Body of pancreas (tissue), 4 donors: ENCODE measurements around the gene ANKRD11. TPM values are rescaled to one million over a fixed set of nuclear protein-coding genes. Genes with fewer than 3 reads are reported as not detected.
"Not testable (repeated sequence)": the region's sequence is repeated elsewhere in the genome, so short reads cannot be mapped to it uniquely, and the experiment has no call there.

ENCODE experiments used
- ATAC-seq: fragments of 150-250 bp; one replicate; pipeline ENCODE4 v1.9.1; 2016
- DNase-seq, 4 donors: peaks; one replicate each; pipeline ENCODE4 v3.0.0-alpha.2; 2019
- H3K27ac ChIP-seq, 4 donors: fragments of 200-600 bp; sonication (generic); 1 replicate in 3 of 4; 2 replicates in 1 of 4; pipeline versions ENCODE4 v1.5.1 to v1.6.1; 2016 to 2019; ENCODE audit warnings: mild to moderate bottlenecking in 1 of 4, mixed read lengths in 1 of 4, moderate library complexity in 1 of 4
- H3K27me3 ChIP-seq, 2 donors: fragments of 200-600 bp; sonication (generic); one replicate each; pipeline ENCODE4 v1.6.0; 2016; ENCODE audit warnings: mild to moderate bottlenecking in 1 of 2
- H3K36me3 ChIP-seq, 2 donors: fragments of 200-600 bp; sonication (generic); replicated peaks in 1 of 2; 2 replicates each; pipeline ENCODE4 v1.5.1; 2016; ENCODE audit warnings: low read depth in 2 of 2; ENCODE audit not compliant: insufficient read depth in 1 of 2
- H3K4me1 ChIP-seq: fragments of 200-600 bp; sonication (generic); one replicate; pipeline ENCODE4 v1.6.0; 2016
- H3K4me3 ChIP-seq, 2 donors: fragments of 200-600 bp; sonication (generic); 1 replicate in 1 of 2; 2 replicates in 1 of 2; pipeline ENCODE4 v1.5.1; 2016 to 2019
- H3K9me3 ChIP-seq, 3 donors: fragments of 200-600 bp; sonication (generic); 1 replicate in 2 of 3; 2 replicates in 1 of 3; pipeline ENCODE4 v1.5.1; 2016
- CTCF ChIP-seq, 7 experiments: fragments of 450-650 bp in 4 of 7; fragments of 200-600 bp in 3 of 7; sonication (generic) in 3 of 7; IDR thresholded peaks; one replicate each; pipeline ENCODE4 v1.5.1; 2016 to 2019; ENCODE audit warnings: antibody characterized with exemption in 7 of 7
- POLR2A ChIP-seq, 3 donors: fragments of 450-650 bp; IDR thresholded peaks; one replicate each; pipeline ENCODE4 v1.6.1; 2016; ENCODE audit warnings: antibody characterized with exemption in 3 of 3, mild to moderate bottlenecking in 2 of 3
- WGBS, 2 donors: methylation state at CpG; one replicate each; pipeline ENCODE4 v1.1.5; 2017; 5-methylcytosine and 5-hydroxymethylcytosine counted together
- intact Hi-C: fragments of 100-400 bp; cut with DNase I; formaldehyde crosslinking; loops from one replicate; pipeline ENCODE4 v1.15.1; 2023
- total RNA-seq, 2 donors: library from RNA; depleted of rRNA; stranded (reverse); fragments of >200 nt; gene quantifications; one replicate each; pipeline ENCODE4 v1.1.0, GENCODE V29; 2016

The ANKRD11 gene
- total RNA-seq, 2 donors from 2014 or later, result 52.1 to 97.9 TPM

DNA sequence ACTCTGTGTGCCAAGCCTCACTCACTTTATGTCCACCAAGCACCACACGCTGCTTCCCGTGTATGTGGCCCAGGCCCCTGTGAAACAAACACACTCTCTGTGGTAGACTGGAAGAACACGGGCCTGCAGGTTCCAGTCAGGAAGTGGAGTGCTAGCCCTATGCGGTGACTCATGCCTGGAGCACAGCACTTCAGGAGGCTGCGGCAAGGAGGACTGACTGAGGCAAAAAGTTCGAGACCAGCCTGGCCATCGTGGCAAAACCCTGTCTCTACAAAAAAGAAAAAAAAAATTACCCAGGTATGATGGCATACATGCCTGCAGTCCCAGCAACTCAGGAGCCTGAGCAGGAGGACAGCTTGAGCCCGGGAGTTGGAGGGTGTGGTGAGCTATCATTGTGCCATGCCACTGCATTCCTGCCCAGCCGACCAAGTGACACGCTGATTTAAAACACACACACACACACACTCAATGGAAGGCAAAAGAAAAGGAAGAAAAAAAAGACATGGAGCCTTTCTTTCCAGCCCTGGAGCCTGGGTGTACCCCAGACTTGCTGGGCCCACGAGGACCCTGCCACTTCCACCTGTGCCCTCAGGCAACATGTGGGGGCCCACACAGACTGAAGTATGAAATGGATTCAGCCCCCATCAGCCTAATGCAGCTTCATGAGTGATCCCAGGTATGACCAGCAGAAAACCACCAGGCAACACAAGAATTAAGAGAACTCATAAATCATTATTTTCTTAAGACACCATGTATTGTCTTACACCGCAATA is 126.6 kb downstream of the ANKRD11 start:
- ATAC-seq (peak; percentile 56), DNase-seq (peak; percentile 47 to 66 (median 60))
- Histone ChIP-seq H3K4me1 (peaks cover 72% of the 10 kb centered on the region), H3K27me3 (no peaks in the 10 kb centered on the region), H3K27ac (peak overlapping the region; percentile 31 to 70 (median 50)), H3K9me3 (no peaks in the 10 kb centered on the region), H3K4me3 (no peak overlapping the region), H3K36me3 (no peaks in the 10 kb centered on the region)
- intact Hi-C loops, result no loop called here
- 24 to 33% methylated on average over 11 to 12 of the region's 12 CpGs for WGBS, 2 donors
- TF ChIP-seq CTCF (IDR thresholded peaks at IDR 0.05) (no peak), POLR2A (IDR thresholded peaks at IDR 0.05) (no peak)

DNA sequence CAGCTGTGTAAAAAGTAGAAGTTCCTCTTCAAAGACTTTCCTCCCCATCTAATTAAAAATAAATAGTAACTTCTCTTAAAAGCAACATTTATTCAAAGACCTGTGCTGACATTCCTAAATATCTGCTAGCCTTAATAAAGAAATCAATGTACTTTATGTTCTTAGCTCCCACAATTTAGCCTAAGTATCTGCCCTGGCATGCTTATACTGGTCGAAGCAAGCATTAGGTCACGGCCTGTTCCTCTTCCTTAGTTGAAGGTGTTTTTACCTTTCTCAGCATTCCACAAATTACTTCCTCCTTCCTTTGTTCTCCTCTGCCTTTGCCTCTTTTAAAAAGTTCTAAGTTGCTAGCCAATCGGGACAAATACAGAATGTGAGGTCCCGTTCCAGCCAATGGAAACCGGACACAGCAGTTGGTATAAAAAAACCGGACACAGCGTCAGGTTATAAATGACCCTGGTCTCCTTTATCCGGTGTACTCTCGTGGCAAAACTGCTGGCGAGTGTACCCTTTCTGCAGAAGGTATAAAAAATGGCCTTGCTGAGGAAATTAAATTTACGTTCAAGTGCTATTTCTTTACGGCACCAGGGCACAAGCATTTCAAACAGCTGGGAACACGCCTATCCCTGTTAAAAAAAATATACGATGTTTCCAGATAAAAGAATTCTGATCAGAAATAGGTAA is 127.7 kb downstream of the ANKRD11 start:
- peak overlapping the region in 2 of 4 donors; percentile 46 to 70 for H3K27ac ChIP-seq
- ATAC-seq, H3K36me3 ChIP-seq, DNase-seq, H3K9me3 ChIP-seq, H3K27me3 ChIP-seq, H3K4me3 ChIP-seq, intact Hi-C loops: not testable (repeated sequence)
- peaks cover 72% of the 10 kb centered on the region for H3K4me1 ChIP-seq
- WGBS, 2 donors, result 68% methylated on average over 10 to 11 of the region's 14 CpGs

DNA sequence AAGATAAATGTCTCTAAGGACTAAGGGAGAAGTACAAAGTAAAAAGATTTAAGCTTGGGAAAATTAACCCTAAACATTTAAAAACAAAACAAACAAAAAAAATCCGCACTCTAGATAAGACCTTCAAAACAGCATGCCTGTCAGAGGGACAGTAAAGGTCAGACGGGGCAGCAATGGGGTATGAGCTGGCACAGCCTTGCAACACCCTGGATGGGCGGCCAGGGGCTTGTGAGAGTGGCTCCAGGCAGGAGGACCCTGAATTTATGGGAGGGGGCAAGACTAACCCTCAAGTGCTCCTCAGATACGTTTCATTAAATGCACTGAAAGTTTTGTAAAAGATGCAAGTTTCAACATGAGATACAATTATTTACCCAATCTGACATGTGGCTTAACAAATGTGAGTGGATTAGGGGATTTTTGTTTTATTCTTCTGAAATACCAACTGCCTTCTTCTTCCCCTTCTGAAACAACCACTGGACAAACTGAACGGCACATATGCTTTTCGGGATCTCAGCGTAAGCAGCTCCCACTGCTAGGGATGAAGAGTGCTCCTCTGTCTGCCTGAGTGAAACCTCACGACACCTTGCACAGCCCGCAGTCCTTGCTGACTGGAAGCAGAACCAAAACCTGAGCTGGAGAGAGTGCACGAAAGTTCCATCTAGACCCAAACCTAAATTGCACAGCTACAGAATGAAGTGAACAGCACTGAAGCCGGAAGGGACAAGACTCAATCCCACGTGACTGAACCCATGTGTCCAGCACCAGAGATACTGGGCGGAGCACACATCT is 128.4 kb downstream of the ANKRD11 start:
- Histone ChIP-seq H3K4me3 (no peak overlapping the region), H3K4me1 (peaks cover 77% of the 10 kb centered on the region), H3K36me3 (no peaks in the 10 kb centered on the region), H3K27me3 (no peaks in the 10 kb centered on the region), H3K9me3 (no peaks in the 10 kb centered on the region), H3K27ac (peak overlapping the region in 2 of 4 donors; percentile 46 to 70)
- DNase-seq (peak in 1 of 4 donors; percentile 35), ATAC-seq (no peak)
- intact Hi-C loops, result no loop called here
- WGBS, 2 donors, result 53 to 56% methylated on average over 12 to 13 of the region's 13 CpGs
- TF ChIP-seq CTCF (IDR thresholded peaks at IDR 0.05) (no peak), POLR2A (IDR thresholded peaks at IDR 0.05) (no peak)

GRCh38 chr16:89360760-89361435 is 129.5 kb downstream of the ANKRD11 start:
- 43 to 59% methylated on average over 10 to 11 of the region's 12 CpGs for WGBS, 2 donors
- no peaks in the 10 kb centered on the region for H3K36me3 ChIP-seq
- no peaks in the 10 kb centered on the region for H3K27me3 ChIP-seq
- ATAC-seq, result no peak
- H3K4me1 ChIP-seq, result peaks cover 76% of the 10 kb centered on the region
- no peak overlapping the region for H3K4me3 ChIP-seq
- intact Hi-C loops, result no loop called here
- H3K9me3 ChIP-seq, result no peaks in the 10 kb centered on the region
- H3K27ac ChIP-seq, result peak overlapping the region in 3 of 4 donors; percentile 14 to 70 (median 29)
- TF ChIP-seq POLR2A (IDR thresholded peaks at IDR 0.05) (no peak), CTCF (IDR thresholded peaks at IDR 0.05) (no peak)
- peak in 3 of 4 donors; percentile 36 to 47 (median 40) for DNase-seq
